Esophagus (tissue), 2 donors: ENCODE measurements around the gene LHB. TPM values are rescaled to one million over a fixed set of nuclear protein-coding genes. Genes with fewer than 3 reads are reported as not detected.

Source experiments
- H3K27ac ChIP-seq, 2 donors: one replicate each; pipeline ENCODE4 v1.5.1; 2013; ENCODE audit warnings: low read depth in 2 of 2, mild to moderate bottlenecking in 2 of 2, inconsistent platforms in 1 of 2, low read length in 1 of 2, moderate library complexity in 1 of 2
- H3K27me3 ChIP-seq, 2 donors: one replicate each; pipeline ENCODE4 v1.6.1; 2013; ENCODE audit warnings: low read length in 2 of 2, control low read depth in 1 of 2, mild to moderate bottlenecking in 1 of 2; ENCODE audit not compliant: insufficient read depth in 2 of 2, control insufficient read depth in 1 of 2
- H3K36me3 ChIP-seq, 2 donors: one replicate each; pipeline ENCODE4 v1.6.1; 2013; ENCODE audit warnings: low read length in 1 of 2; ENCODE audit not compliant: control insufficient read depth in 2 of 2, insufficient read depth in 2 of 2
- H3K4me1 ChIP-seq, 2 donors: one replicate each; pipeline ENCODE4 v1.6.1; 2013; ENCODE audit warnings: low read length in 1 of 2; ENCODE audit not compliant: control insufficient read depth in 2 of 2, insufficient read depth in 2 of 2
- H3K4me3 ChIP-seq, 2 donors: one replicate each; pipeline ENCODE4 v1.5.1; 2013; ENCODE audit warnings: low read length in 2 of 2, mild to moderate bottlenecking in 2 of 2, low read depth in 1 of 2, moderate library complexity in 1 of 2
- H3K9me3 ChIP-seq, 2 donors: one replicate each; pipeline ENCODE4 v1.6.1; 2013; ENCODE audit warnings: mild to moderate bottlenecking in 2 of 2, low read depth in 1 of 2, low read length in 1 of 2, moderate library complexity in 1 of 2; ENCODE audit not compliant: control insufficient read depth in 2 of 2, insufficient read depth in 1 of 2
- WGBS, 2 donors: extraction: QIAGEN DNeasy Blood & Tissue Kit; methylation state at CpG; one replicate each; pipeline ENCODE4 v1.1.7; 2013; 5-methylcytosine and 5-hydroxymethylcytosine counted together
- polyA plus RNA-seq, 2 donors: library from polyadenylated mRNA; stranded (reverse); fragments of 200-250 nt; gene quantifications; one replicate each; pipeline ENCODE4 v1.2.3, GENCODE V29; 2013
- donor health status: healthy with polysubstance abuse.
- donor health status: Bipolar disorder and iron deficiency.

The LHB gene
- polyA plus RNA-seq, 2 donors = 0.29 to 0.45 TPM

DNA sequence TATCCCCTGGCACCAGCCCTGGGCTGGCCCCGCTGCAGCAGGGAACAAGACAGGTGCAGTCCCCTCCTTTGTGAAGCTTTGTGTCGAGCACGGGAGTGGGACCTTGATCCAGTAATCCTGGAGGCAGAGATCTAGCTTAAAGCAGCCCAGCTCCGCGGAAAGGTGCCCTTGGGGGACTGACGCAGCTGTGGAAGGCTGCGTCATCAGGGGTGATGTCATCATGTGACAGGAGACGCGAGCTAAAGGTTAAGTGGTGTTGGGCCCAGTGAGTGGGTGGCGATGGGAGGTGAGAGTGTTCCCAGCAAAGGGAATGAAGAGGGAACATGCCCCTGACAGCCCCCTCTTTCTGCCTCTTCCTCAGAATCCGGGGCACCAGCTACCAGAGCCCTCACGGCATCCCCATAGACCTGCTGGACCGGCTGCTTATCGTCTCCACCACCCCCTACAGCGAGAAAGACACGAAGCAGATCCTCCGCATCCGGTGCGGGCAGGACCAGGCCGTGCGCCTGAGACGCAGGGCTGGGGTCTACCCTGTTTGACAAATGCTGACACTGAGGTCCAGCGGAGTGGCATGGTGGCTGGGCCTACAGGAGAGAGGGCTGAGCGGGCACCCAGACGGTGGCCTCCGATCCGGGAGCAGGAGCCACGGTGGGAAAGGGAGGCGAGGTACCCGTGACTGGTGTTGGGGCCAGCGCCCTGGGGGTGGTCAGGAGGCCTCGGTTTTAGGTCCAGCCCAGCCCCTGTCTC lies 2.6 kb downstream of the LHB start:
- peaks cover 2 to 7% of the 10 kb centered on the region in 2 donors for H3K4me1 ChIP-seq
- no peaks in the 10 kb centered on the region for H3K27me3 ChIP-seq
- H3K27ac ChIP-seq = no peak overlapping the region
- peaks cover 4 to 46% of the 10 kb centered on the region in 2 donors for H3K36me3 ChIP-seq
- H3K4me3 ChIP-seq = no peak overlapping the region
- 88 to 89% methylated on average over 32 of the region's 32 CpGs for WGBS, 2 donors
- no peaks in the 10 kb centered on the region for H3K9me3 ChIP-seq

DNA sequence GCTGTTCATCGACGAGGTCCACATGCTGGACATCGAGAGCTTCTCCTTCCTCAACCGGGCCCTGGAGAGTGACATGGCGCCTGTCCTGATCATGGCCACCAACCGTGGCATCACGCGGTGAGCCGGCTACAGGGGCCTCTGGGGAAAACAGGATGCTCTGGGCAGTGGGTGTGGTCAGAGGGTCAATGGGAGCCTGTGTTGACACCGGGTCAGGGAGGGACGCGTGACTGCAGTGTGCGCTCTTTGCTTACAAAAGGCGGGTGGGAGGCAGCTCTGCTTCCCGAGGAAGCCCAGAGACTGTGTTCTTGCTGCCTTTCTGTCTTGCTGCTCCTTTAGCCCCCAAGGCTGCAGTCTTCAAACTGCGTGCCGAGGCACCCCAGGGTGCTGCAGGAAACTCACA lies 5.7 kb downstream of the LHB start:
- 89 to 91% methylated on average over 17 of the region's 17 CpGs for WGBS, 2 donors
- no peaks in the 10 kb centered on the region for H3K27me3 ChIP-seq

DNA sequence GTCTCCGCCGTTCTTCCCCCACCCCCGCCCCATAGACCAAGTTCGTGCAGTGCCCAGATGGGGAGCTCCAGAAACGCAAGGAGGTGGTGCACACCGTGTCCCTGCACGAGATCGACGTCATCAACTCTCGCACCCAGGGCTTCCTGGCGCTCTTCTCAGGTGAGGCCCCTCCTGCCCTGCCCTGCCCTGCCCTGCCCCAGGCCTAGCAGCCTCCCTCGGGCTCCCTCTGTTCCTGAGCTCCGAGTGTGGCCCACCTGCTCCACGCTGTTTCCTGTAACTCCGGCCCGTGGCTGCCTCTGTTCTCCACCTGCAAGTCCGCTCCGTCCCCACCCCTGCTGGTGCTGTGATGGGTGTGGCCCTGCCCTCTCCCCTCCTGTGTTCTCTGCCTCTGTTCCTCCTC lies 6.4 kb downstream of the LHB start:
- no peak overlapping the region for H3K27ac ChIP-seq
- no peaks in the 10 kb centered on the region for H3K27me3 ChIP-seq
- peaks cover 13 to 55% of the 10 kb centered on the region in 2 donors for H3K36me3 ChIP-seq
- H3K9me3 ChIP-seq = no peaks in the 10 kb centered on the region
- 89 to 91% methylated on average over 18 of the region's 18 CpGs for WGBS, 2 donors
- no peak overlapping the region for H3K4me3 ChIP-seq
- H3K4me1 ChIP-seq = no peaks in the 10 kb centered on the region

More for the DNA sequence above, 5.7 kb downstream of the LHB start:
- no peaks in the 10 kb centered on the region for H3K4me1 ChIP-seq
- H3K9me3 ChIP-seq = no peaks in the 10 kb centered on the region
- peaks cover 12 to 57% of the 10 kb centered on the region in 2 donors for H3K36me3 ChIP-seq
- H3K4me3 ChIP-seq = no peak overlapping the region
- H3K27ac ChIP-seq = no peak overlapping the region

DNA sequence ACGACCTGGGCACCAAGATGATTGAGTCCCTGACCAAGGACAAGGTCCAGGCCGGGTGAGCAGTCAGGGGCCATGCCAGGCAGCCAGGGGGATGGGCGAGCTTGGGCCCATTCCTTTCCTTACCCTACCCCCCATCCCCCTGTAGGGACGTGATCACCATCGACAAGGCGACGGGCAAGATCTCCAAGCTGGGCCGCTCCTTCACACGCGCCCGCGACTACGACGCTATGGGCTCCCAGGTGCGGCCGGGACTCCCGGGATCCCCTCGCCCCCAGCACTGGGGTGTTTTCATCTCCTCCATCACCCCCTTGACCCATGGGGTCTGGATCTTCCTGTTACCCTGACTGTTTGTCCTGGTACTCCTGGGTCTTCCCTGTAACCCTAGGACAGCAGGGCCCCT lies 7.1 kb downstream of the LHB start:
- Histone ChIP-seq H3K27ac (no peak overlapping the region), H3K36me3 (peaks cover 13 to 49% of the 10 kb centered on the region in 2 donors), H3K4me3 (no peak overlapping the region), H3K9me3 (no peaks in the 10 kb centered on the region), H3K4me1 (no peaks in the 10 kb centered on the region), H3K27me3 (no peaks in the 10 kb centered on the region)
- WGBS, 2 donors = 92 to 96% methylated on average over 18 of the region's 18 CpGs

DNA sequence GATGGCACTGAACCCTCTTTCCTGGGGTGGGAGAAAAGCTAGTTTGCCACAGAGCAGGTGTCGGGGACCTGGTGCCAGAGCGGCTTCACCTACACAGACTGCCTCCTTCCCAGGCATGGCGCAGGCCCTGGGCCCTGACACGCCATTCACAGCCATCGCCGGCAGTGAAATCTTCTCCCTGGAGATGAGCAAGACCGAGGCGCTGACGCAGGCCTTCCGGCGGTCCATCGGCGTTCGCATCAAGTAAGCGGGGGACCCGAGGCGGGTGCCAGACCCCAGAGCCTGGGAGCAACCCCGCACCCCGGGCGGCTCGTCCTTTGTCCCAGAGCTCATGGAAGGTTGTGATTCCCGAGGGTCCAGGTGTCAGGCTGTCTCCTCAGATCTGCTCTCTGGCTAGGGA lies 10.0 kb downstream of the LHB start:
- 96 to 98% methylated on average over 22 of the region's 22 CpGs for WGBS, 2 donors
- no peak overlapping the region for H3K4me3 ChIP-seq
- no peaks in the 10 kb centered on the region for H3K9me3 ChIP-seq
- H3K27ac ChIP-seq = no peak overlapping the region
- H3K36me3 ChIP-seq = peaks cover 13 to 44% of the 10 kb centered on the region in 2 donors
- no peaks in the 10 kb centered on the region for H3K4me1 ChIP-seq
- H3K27me3 ChIP-seq = no peaks in the 10 kb centered on the region

DNA sequence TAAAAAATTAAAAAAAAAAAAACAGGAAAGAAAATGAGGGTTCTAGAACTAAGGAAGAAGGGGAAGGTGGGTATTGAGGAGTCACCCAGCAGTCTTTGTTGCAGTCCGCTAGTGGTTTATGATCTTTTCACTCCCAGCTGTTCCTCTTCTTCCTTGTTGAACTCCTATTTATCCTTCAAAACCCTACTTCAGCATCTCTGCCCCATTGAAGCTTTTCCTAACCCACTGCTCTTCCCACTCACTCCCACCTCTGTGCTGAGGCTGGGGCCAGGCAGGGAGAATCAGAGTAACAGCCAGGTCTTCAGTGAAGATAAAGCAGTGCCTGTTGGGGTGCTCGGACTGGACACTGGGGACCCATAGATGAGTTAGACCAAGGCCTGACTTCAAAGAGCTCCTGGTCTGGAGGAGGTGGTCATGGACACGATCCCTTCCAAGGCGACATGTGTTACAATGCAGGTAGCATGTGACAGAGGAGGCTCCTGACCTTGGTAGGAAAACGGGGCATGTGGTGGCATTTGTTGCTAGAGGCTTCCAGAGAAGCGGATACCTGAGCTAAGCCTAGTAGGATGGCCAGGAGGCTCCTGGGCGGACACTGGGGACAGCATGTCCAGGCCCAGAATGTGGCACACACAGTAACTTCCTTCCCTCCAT lies 11.8 kb downstream of the LHB start:
- Histone ChIP-seq H3K27me3 (no peaks in the 10 kb centered on the region), H3K4me3 (no peak overlapping the region), H3K36me3 (peaks cover 13 to 30% of the 10 kb centered on the region in 2 donors), H3K9me3 (no peaks in the 10 kb centered on the region), H3K27ac (no peak overlapping the region), H3K4me1 (no peaks in the 10 kb centered on the region)
- WGBS, 2 donors = 95 to 97% methylated on average over 7 of the region's 7 CpGs

DNA sequence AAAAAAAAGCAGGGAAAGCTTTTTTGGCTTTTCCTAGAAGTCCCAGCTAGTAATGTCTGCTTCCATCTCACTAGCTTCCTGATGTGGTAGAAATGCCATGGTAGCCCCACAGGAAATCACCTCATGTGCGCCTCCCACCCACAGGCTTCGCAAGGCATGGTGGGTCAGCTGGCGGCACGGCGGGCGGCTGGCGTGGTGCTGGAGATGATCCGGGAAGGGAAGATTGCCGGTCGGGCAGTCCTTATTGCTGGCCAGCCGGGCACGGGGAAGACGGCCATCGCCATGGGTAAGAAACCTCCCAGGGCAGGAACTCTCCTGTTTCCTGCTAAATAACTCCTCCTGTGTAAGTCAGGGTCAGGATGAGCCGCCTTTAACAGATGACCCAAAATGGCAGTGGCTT lies 12.8 kb downstream of the LHB start:
- Histone ChIP-seq H3K27me3 (no peaks in the 10 kb centered on the region), H3K36me3 (peaks cover 13 to 24% of the 10 kb centered on the region in 2 donors), H3K9me3 (no peaks in the 10 kb centered on the region), H3K4me1 (no peaks in the 10 kb centered on the region), H3K4me3 (no peak overlapping the region), H3K27ac (no peak overlapping the region)
- WGBS, 2 donors = 97 to 99% methylated on average over 15 of the region's 15 CpGs

DNA sequence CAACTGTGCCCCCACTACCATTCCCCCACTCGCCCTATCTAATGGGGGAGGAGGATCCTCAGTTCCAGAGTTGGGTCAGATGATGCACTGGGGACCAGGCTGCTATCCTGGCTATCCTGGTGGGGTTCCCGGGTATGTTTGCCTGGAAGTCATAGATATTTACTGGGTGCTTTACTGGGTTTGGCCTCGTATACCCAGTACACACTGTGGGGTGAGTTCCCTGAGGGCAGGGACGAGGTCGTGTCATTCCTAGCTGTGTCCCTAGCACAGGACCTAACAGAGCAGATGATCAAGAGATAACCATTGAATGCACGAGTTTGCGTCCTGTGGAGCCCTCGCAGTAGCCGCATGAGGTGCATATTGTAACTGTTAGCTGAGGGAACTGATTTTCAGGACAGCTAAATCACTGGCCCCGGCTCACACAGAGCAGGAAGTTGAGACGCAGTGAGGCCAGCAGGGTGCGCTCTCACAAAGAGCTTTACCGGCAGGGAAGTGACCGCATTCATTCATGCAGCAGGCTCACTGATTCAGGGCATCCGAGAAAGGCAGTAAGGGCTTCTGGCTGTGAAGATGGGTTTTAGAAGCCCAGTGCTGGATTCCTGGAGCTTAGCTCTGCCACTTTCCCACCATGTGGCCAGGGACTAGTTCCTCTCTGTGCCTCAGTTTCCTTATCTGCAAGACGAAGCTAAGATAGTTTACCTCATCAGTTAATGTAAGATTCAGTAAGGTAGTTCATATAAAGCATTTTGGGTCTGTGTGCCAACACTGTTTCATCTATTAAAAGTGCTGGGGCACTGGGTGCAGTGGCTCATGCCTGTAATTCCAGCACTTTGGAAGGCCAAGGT lies 17.2 kb downstream of the LHB start:
- no peak overlapping the region for H3K4me3 ChIP-seq
- no peaks in the 10 kb centered on the region for H3K9me3 ChIP-seq
- 59 to 62% methylated on average over 16 of the region's 16 CpGs for WGBS, 2 donors
- peaks cover 0 to 8% of the 10 kb centered on the region in 2 donors for H3K36me3 ChIP-seq
- H3K27me3 ChIP-seq = no peaks in the 10 kb centered on the region
- no peak overlapping the region for H3K27ac ChIP-seq
- H3K4me1 ChIP-seq = peaks cover 0 to 4% of the 10 kb centered on the region in 2 donors

DNA sequence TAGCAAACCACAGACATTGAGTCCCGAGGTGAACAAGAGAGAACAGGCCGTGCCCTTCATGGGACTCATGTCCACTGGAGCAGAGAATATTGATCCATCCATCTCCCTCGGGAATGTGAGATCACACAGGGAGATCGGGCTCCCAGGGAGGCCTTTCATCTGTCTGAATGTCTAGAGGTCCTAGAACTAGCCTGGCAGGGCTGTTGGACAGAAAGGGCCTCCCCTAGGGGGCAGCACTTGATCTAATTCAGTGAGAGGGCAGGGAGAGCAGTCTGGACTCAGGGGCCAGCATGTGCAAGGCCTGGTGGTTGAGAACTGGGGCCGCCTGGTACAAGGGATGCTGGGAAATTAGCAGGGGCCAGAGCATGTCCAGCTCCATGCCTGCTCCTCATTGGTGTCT lies 18.9 kb downstream of the LHB start:
- 64 to 79% methylated on average over 5 of the region's 5 CpGs for WGBS, 2 donors
- Histone ChIP-seq H3K9me3 (no peaks in the 10 kb centered on the region), H3K36me3 (peaks cover 0 to 2% of the 10 kb centered on the region in 2 donors), H3K27me3 (no peaks in the 10 kb centered on the region), H3K4me3 (no peak overlapping the region), H3K27ac (no peak overlapping the region), H3K4me1 (peaks cover 0 to 4% of the 10 kb centered on the region in 2 donors)
